Measurements from ENCODE around the gene METTL14.

DNA sequence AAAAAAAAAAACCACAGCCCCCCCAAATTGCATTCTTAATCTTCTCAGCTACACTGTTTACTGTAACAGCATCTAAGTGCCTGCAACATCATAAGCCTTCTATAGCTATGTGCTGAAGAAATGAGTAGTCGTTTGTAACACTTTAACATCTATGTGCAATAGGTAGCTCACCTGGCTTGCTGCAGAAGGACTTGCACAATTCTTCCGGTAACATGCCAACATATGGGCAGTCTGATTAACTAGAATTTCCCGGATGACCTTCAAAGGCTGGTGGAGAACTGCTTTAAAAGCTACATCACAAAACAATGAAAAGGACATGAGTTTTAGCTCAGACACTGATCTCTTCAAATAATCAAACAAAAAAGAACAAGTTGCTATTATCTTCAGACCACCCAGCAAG is 52.9 kb downstream of the METTL14 start:
- TF ChIP-seq CTCF (IDR thresholded peaks at IDR 0.05; ENCODE audit: low read length) = no peak
- TF ChIP-seq EZH2 (optimal IDR thresholded peaks at IDR 0.05; ENCODE audit: low read depth, low read length) = no peak

Data from MM.1S (cell line).